Stimulated activated CD8-positive, alpha-beta memory T cell treated with anti-CD3 and anti-CD28 coated beads, Interleukin-12 subunit alpha, Interleukin-12 subunit beta, amount 100 ng/mL, for 4 hours (primary cell): ENCODE data around the gene MECR.
"Not testable (repeated sequence)": the region's sequence is repeated elsewhere in the genome, so short reads cannot be mapped to it uniquely, and the experiment has no call there.

Source experiments
- DNase-seq: peaks from one replicate; pipeline ENCODE4 v3.0.0-alpha.2; 2020; ENCODE audit warnings: low read depth

Gene MECR

GRCh38 chr1:29235955-29236711 is 5.4 kb upstream of the MECR start, which contains the start of gene PTPRU:
PTPRU (plus strand) TSS chr1:29236522; CDS start chr1:29236645, 123 bp downstream.
- DNase-seq, result peak; percentile 69

DNA sequence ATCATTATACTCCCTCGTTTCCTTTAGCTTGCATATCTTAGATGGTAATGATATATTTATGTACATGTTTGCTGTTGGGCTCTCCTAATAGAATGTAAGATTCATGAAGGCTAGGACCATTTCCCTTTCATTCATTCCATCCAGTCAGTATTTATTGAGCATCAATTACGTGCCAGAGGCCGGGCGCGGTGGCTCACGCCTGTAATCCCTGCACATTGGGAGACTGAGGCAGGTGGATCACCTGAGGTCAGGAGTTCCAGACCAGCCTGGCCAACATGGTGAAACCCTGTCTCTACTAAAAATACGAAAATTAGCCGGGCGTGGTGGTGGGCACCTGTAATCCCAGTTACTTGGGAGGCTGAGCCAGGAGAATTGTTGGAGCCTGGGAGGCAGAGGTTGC is 4.1 kb upstream of the MECR start:
- not testable (repeated sequence) for DNase-seq

DNA sequence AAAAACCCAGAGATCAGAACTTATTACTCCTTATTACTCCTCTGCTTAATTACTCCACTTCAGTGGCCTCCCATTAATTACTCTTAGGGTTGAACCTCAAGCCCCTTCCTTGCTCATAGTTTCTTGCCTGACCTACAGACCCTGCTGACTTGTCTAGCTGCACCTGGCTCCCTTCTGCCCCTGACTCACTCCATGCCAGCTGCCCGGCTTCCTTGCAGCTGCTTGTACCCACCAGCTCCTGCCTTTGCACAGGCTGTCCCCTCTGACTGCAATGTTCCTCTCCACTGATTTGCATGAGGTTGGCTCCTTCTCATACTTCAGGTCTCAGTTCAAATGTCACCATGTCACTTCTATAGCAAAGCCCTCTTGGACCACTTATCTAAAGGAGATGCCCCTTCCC is 3.7 kb upstream of the MECR start:
- no peak for DNase-seq

- DNase-seq, result no peak
Observed at GRCh38 chr1:29233693-29234092, 3.0 kb upstream of the MECR start.

GRCh38 chr1:29232387-29232786 is 1.7 kb upstream of the MECR start:
- no peak for DNase-seq

DNA sequence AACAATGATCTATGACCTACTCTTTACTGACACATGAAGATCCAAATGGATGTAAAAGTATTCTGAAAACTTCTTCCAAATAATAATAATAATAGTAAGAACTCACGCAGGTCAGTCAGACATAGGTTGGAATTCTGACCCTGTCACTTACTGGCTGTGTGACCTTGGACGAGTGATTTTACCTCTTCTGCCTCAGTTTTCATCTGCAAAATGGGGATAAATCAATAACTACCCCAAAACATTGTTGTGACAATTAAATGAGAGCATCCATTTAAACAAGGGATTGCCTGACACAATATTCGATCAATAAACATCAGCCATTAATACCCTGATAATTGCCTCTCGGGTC is 556 bp downstream of the MECR start:
- no peak for DNase-seq

GRCh38 chr1:29227511-29227910 is 3.2 kb downstream of the MECR start:
- no peak for DNase-seq

- DNase-seq, result no peak
Observed at GRCh38 chr1:29225361-29225760, 5.4 kb downstream of the MECR start.

DNA sequence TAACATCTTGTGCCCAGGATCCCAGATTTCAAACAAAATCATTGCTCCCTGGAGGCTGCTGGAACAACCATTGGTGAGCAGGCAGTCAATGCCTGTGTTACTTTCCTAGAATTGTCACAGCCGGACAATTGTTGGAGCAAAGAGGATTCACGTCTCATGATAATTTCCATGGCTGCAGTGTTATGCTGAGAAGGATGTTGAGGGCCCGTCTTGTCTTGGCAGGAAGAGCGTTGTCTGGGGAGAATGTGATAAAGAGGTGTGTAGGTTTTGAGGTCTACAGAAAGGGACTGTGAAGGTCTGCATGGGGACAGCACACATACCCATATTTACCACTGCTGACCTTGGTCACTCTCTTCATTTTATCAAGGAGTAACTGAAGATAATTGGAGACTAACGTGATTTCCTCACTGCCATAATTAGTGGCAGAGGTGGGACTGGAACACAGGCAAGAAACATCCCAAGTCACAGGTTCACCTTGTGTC is 6.3 kb downstream of the MECR start:
- DNase-seq, result no peak

DNA sequence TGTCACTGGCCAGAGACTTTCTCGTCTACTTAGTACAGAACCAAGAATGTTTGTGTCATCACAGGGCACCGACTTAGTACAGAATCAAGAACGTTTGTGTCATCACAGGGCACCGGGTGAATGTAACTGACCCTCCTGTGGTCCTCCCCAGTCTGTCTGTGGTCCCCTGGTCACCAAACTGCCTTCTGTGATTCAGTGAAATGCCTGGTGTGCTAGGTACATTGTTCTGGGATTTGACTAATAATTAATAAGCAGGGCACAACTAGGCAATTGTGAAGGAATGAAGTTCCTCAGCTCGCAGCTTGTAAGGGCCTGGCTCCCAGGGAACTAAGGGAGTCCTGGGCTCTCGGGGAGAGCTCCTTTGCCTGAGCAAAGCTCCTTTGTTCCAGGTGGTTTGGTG is 7.2 kb downstream of the MECR start:
- no peak for DNase-seq

DNA sequence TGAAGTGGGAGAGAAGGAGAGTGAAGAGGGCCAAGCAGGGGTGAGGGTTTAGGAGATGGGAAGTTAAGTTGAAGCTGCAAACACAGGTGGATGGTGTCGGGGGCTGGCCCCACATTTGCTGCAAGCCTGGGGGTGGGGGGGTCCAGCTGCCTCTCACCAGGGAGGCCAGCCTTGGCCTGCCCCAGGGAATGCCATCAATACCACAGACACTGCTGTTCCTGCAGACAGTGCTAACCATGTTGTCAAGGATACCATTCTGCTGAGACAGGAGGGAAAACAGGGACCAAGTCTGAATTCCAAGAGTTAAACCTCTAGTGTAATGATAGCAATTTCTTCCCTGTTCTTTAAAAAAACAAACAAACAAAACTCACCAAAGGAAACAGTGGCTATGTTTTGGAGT is 8.0 kb downstream of the MECR start:
- no peak for DNase-seq

DNA sequence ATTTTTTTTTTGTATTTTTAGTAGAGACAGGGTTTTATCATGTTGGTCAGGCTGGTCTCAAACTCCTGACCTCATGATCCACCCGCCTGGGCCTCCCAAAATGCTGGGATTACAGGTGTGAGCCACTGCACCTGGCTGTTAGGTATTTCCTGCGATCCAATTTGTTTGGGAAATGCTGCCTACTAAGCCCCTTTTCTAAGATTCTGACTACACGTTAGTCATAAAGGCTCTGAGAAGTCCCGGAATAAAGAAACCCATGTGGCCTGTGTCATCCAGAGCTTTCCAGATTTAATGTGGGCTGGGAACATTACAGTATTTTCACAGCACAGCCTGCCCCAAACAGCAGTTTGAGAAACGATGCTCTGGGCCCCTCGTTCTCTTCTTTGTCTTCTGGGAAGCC is 8.5 kb downstream of the MECR start:
- DNase-seq, result not testable (repeated sequence)

GRCh38 chr1:29221296-29221695 is 9.4 kb downstream of the MECR start:
- DNase-seq, result no peak

- DNase-seq, result no peak
Observed at GRCh38 chr1:29218223-29218622, 12.5 kb downstream of the MECR start.

DNA sequence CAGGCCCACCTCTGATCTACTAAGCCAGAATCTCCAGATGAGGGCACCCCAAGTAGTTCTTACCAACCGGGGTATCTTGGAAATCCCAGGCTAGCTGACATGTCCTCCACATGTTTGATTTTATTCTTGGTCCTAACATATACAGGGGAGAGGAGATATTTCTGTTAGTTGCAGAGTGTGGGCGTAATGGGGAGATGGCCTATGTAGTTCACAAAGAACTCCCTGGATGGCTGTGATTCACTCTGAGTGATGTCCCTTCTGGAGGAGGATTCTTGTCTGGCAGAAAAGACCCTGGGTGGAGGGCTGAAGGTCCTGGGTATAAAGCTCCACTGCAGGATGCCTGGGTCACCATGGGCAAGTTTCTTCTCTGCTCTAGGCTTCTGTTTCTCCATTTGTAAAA is 13.1 kb downstream of the MECR start:
- no peak for DNase-seq

GRCh38 chr1:29213055-29213454 is 17.7 kb downstream of the MECR start:
- no peak for DNase-seq

GRCh38 chr1:29211086-29212030 is 19.4 kb downstream of the MECR start:
- DNase-seq, result no peak

- no peak for DNase-seq
Observed at GRCh38 chr1:29210278-29211085, 20.3 kb downstream of the MECR start.

DNA sequence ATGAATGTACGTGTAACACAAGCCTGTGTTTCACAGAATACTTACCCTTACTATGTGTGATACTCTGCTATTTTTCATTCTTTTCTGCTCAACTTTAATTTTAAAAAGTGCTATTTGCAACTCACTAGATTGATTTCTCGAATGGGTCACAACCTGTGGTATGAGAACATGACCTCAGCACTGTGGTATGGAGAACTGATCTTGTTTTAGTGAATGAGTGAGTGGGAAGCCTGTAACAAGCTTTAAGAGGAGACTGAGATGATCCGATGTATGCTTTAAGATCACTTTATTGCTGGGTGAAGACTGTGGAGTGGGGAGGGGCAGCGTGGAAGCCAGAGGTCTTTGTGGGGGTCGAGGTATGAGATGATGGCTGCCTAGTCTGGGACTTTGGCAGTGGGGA is 21.6 kb downstream of the MECR start:
- DNase-seq, result no peak

DNA sequence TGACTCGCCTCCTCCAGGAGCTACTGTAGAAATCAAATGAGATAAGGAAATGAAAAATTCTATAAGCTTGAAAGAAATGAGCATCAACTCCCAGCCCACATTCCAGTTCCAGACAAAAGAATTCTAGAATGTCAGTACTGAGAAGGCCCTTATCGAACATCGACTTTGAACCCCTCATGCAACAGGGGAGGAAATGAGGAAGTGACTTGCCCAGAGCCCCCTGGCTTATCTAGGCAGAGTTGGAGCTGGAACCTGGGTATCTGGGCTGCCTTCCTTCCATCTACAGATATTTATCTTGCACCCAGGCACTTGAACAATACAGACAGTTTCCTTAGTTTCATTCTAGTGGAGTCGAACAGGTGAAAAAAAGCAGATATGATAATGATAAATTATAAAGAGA is 22.3 kb downstream of the MECR start:
- DNase-seq, result no peak

- peak; percentile 68 for DNase-seq
Observed at GRCh38 chr1:29202584-29203340, 28.0 kb downstream of the MECR start.

- no peak for DNase-seq
Observed at GRCh38 chr1:29202053-29202452, 28.7 kb downstream of the MECR start.
